GM19023 (cell line): Measurements from ENCODE around the gene TAB2.
"Not testable (repeated sequence)": the region's sequence is repeated elsewhere in the genome, so short reads cannot be mapped to it uniquely, and the experiment has no call there.

Experiments used
- ATAC-seq: cut with Tn5 transposase; IDR thresholded peaks from one replicate; pipeline ENCODE4 v1.9.1; 2021; ENCODE audit warnings: mild to moderate bottlenecking, moderate library complexity; ENCODE audit not compliant: unreplicated experiment

Gene TAB2

DNA sequence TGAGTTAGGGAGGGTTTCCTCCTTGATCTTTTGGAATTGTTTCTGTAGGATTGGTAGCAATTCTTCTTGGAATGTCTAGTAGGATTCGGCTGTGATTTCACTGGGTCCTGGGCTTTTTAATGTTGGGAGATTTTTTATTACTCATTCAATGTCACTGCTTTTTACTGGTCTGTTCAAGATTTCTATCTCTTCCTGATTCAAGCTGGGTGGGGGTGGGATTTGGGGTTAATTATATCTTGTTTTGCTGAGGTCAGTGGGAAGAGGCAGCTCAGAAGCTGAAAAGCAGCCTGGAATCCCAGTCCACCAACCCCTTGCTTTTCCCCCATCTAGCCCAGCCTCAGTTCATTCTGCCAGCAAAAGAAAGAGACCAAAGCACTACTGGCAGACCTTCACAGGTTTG lies 122.1 kb downstream of the TAB2 start:
- no peak for ATAC-seq

- ATAC-seq, result no peak
These were observed 123.5 kb downstream of the TAB2 start for GRCh38 chr6:149440735-149441671.

GRCh38 chr6:149441740-149442139 lies 124.2 kb downstream of the TAB2 start:
- no peak for ATAC-seq

DNA sequence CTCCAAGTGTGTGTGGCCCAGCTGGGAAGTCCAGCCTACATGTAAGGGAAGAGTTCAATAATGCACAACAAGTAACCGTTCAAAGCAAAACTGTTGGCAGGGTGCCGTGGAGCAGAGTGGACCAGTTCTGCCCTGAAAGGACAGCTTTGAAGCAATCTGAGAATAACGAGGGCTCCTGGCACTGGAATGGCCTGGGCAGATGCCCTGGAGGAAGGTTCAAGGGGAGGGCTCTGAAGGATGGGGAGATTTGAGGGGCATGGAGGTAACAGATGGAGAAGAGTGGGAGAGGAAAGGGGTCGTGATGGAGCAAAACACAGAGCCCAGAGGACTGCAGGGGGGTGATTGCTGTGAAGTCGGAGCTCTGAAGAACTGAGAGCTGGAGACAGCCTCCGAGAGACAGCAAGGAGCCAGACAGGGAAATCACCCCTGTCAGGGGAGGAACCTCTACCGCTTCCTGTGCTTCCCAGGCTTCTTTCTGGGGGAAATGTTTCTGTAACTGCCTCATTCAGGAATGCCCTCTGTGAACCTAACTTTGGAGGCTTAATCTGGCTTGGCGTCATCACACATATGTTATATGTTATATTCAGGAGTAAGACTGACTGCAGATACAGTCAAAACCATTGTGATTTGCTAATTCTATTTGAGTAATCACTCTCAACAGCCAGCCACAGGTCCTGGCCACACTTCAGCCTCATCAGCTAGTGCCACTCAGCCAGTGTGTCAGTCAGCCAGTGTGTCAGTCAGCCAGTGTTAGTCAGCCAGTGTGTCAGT lies 126.1 kb downstream of the TAB2 start:
- no peak for ATAC-seq

- ATAC-seq, result not testable (repeated sequence)
These were observed 127.0 kb downstream of the TAB2 start for GRCh38 chr6:149444360-149445094.

- ATAC-seq, result no peak
These were observed 127.6 kb downstream of the TAB2 start for GRCh38 chr6:149445095-149445466.

DNA sequence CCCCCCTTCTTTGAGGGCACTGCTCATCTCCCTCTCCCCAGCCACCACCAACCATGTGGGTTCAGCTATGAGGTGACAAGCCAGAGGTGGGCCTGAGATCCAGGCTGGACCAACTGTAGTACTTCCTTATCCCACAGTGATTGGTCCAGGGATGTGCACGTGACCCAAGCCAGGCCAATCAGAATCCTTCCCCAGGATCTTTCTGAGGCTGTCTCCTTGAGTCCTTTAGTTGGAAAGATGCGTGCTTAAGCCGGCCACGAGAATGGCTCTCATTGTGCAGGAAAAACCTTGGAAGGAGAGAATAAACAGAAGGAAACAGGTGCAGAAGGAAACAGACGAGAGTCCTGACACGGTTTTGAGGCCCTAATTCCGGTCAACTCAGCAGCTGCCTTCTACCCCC lies 128.1 kb downstream of the TAB2 start:
- ATAC-seq, result no peak

- no peak for ATAC-seq
These were observed 129.4 kb downstream of the TAB2 start for GRCh38 chr6:149446791-149447376.

DNA sequence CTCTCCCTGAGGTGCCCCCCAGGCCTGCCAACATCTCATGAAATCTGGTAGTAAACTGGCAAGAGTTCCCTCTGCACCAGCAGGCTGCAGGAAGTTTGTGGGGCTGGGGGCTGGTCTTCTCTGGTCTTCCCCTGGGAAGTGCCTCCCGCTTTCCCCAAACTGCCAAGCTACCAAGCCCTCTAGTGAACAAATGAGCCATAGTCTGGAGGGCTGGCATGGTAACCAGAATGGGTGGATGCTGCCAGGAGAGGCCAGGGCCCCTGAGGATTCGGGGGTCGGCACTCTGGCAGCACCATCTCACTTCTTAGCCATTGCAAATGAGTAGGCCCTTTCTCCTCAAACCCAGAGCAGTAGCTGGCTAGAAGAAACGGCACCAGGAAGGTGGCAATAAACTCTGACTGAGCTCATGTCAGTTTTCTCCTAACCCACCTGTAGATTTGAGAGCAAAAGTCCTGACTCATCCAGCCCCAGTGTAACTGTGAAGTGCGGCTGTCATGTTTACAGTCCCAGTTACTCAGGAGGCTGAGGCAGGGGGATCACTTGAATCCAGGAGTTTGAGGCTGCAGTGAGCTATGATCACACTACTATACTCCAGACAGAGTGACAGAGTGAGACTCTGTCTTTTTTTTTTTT lies 131.4 kb downstream of the TAB2 start:
- no peak for ATAC-seq

DNA sequence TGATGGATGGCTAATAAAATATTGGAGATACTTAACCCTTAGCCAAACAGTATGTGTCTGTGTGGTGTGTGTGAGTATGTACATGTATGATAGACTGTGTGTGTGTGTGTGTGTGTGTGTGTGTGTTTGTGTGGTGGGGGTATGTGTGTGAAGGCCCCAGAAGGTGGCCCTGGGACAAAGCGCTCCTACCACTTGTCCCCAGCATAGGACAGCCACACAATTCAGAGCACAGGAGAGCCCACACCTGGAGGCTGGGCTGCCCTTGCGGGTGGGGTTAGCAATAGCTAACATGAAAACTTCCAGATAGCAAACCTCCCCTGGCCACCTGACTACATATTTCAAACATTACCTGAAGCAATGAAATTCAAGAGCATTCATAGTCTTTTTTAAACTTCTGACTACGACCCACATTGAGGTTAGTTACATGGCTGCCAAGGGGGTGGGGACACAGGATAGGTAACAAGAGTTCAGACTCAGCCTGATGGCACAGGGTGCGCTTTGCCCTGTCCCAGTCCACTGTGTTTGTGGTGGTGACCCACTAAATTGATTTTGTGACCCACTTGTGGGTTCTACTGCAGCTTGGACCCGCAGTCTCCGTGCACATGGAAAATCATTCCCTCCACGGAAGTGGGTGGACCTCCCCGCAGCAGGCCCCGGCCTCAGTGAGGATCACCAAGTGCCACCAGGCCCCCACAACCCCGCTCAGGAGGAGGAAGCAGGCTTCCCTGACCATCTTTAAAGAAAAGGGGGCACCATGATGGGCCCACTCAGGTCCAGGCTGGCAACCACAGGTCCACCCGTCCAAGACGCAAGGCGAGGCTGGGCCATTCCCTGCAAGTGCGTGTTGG lies 132.5 kb downstream of the TAB2 start:
- ATAC-seq, result no peak

GRCh38 chr6:149450679-149451375 lies 133.3 kb downstream of the TAB2 start:
- ATAC-seq, result no peak

DNA sequence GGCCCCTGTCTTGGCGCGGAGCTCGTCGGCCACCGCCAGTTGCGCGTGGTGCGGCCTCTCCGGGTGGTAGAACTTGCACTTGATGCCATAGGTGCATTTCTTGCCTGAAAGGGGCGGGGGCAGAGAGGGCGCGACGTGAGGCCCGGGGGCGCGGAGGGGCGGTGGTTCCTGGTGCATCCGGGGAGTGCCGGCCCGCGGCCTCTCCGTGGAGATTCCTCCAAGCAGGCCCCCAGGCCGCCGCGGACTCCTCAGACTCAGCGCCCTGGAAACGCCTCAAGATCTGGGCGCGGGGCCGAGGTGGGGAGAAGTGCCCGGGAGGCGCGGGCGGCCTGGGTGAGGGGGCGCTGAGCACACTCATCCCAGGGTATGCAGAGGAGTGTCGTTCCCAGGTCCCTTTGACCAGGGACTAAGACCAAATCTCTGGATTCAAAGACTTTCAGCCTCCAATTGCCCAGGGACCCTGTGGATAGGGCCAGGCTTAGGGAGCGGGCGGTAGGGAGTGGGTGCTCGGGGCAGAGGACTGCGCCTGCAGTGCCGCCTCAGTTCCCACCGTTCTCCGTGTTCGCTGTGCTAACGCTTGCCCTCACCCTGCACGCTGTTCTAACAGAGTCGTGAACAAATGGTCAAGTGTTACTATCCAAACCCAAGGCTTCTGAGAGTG lies 134.0 kb downstream of the TAB2 start:
- no peak for ATAC-seq

DNA sequence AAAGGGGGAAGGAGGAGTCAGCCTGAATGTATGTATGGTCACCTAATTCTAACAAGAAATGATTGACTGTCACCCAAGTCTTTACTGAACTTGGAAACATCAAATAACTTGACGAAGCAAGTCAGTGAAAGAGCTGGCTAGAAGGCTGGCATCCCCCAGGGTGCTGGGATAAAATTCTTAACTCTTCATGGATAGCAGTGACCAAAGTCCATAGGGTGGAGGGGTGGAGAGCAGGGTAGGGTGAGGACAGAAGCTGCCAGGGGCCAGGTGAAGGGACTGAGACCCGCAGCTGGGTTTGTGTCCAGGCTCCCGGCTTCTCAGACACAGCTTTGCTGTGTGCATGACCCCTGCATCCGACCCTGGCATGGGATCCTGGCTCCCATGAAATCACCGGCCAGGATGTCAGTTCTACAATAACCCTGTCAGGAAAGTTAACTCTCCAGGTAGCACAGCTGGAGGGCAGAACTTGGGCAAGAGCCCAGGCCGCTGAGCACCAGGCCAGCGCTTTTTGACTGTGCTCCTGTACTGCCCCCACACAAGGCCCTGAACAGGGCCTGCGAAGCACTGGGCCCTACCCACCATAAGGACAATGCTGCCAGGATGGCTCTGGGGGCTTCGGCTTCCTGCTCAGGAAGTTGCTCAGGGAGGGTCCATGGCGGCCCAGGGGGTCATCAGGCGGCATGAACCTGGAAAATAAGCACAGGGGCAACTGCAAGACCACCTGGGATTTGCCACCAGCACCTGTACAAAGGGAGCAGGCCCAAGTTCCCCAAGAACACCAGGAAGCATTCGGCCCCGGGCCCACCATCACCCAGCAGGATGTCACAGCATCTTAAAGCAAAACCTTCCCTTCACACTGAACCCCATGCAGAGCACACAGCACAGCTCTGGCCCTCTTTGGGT lies 134.8 kb downstream of the TAB2 start:
- ATAC-seq, result no peak

DNA sequence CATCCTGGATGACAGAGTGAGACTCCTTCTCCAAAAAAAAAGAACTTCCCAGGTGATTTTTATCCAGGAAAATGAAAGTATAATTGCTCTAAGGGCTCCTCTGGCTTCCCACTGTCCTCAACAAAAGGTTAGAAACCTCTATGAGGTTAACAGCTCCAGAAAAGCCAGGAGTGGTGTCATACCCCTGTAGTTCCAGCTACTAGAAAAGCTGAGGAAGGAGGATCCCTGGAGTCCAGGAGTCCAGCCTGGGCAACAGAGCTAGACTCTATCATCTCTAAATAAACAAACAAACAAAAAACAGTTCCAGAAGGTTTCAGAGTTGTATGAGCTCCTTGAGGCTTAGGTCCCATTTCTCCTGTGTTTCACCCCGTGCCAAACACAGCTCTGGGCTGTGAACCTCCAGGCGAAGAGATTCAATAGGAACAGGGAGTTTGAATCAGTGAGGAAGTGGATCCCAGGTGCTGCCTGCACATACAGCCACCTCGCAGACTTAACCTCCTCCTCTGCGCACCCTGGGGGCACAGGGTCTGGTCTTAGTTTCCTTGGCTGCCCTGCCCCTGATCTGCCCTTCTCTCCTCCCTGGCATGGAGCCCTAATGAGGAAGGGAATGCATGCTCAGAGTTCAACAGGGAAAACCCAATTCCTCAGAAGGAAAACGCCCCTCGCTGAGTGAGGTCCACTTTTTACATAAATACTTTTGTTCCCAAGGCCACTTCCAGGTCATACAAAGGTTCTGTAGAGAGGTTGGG lies 136.3 kb downstream of the TAB2 start:
- no peak for ATAC-seq

GRCh38 chr6:149454346-149454848 lies 136.9 kb downstream of the TAB2 start:
- no peak for ATAC-seq

DNA sequence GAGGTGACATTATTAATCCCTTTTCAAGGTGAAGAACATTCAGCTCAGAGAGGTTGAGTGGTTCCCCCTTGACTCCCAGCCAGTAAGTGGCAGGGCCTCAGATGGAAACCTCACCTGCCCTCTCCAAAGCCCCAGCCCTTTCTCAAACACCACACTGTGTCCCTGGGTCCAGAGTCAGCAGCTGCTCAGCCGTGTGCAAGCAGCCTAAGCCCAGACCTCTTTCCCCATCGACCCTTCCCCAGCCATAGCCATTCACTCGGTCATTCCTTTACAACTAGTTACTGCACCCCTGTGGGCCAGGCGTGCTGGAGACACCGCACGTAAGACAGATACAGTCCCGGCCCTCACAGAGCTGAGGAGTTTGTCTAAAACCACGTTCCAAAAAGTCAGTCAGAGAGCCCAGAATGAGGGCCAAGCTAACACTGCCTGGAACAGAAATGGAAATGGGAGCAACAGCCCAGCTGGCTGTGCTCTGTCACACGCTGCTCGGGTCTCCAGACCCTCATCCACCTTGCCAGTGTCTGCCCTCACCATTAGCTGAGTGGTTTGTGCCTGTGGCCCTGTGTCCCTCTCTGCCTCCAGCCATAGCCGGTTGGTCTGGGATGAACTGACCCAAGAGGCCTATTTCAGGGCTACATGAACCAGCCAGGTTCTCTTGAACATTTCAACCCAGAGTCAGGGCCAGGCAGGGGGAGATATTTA lies 137.7 kb downstream of the TAB2 start:
- ATAC-seq, result no peak
